ENCODE measurements around the gene ZNF396.

Gene ZNF396

DNA sequence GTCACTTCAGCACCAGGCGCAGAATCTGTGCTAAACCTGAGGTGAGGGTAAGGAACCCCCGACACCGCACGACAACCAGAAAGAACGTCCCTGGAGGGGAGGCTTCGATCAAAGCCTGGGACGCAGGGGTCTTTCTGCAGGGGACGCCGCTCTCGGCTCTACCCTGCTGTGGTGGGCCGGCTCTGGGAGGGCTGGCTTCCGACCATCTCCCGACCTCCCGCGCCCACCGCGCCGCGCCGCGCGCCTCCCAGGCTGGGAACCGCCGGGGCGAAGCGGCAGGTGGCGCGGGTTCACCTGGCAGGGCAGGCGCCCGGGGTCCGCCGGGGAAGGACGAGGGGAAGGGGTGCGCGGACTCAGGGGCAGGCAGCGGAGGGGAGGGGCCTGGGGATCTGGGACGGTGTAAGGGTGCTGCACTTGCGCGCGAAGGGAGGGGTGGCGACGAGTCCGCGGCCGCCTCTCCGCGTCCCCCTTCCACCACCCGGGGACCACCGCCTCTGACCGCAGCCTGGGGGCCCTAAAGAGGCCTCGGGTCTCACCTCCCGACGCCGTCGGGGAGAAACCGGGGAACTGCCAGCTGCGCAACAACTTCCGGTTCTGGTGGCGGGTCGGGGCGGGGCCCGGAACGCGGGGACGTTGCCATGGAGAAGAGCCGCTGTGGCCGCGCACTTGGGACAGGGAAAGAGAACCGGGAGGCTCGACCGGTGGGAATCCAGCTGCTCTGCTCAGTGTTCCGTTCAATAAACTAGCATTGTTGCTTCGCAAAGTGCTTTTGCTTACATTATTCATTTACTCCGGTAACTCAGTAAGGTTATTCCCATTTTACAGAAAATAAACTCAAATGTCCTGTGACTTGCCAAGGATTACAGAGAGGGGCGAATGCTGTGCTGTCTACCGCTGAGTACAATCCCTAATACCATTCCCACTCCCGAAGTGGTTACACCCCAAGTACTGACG, at the start of gene ZNF396:
Gene ZNF396, minus strand, starts transcription at position 596 of the 954 bp plus-strand sequence. CDS start 3,045 bp downstream, outside the sequence.
- peak; percentile 68 for DNase-seq

DNA sequence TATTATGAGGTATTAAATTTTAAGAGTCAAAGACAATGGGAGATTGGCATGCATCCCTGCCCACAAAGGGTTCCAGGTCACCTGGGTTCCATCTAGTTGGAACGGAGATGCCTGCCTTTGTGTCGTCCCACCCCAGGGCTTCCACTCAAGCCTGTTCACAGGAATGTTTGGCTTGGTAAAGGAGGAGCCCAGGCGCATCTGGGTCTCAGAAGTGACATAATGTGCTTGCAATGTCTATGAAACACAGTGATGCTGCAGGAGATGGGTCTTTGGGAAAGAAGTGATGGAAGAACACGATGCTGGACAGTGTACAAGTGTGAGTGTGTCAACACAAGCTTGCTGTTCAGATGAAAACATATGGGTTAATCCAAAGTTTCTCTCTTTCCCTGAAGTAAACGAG, 49.6 kb upstream of the ZNF396 start:
- DNase-seq = no peak

- DNase-seq = no peak
Measured at GRCh38 chr18:35424356-35424755, 47.2 kb upstream of the ZNF396 start.

DNA sequence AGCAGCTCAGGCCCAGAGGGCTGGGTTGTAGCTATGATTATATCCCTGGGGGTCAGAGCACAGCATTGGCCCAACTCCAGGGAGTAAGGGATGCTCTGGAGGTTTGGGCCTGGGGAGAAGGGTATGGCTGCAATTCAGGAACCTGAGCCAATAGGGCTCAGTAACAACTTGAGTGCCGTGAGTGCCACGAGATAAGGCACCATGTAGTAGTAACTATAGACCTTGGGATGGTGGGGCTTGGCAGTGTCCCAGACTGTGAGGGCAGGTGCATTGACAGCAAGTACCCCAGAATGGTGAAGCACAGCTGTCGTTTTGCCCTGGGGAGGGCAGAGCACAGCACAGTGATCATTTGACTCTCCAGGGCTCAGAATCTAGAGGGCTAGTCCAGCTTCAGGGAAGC, 45.1 kb upstream of the ZNF396 start:
- DNase-seq = no peak

DNA sequence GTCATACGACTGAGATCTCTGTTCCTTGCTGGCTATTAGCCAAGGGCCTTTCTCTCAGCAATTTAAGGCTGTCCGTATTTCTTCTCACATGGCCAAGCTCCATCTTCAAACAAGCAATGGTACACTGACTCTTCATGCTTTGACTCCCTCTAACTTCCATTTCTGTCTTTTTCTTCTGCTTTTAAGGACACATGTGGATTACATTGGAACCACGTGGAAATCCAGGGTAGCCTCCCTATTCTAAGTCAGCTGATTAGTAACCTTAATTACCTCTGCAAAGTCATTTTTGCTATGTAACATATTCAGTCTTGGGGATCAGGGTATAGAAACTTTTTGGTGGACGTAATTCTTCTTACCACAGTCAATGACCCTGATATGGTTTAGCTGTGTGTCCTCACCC, 41.5 kb upstream of the ZNF396 start:
- DNase-seq = no peak

DNA sequence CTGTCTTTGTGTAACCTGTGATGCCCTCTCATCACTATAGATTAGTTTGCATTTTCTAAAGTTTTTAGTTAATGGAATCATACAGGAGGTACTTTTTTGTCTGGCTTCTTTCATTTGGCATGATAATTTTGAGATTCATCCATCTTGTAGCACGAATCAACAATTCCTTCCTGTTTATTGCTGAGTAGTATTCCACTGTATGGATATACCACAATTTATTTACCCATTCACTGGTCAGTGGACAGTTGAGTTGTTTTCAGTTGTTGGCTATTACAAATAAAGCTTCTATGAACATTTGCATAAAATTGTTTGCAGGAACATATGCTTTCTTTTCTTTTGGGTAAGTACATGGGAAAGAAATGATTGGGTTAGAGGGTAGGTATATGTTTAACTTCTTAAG, 40.1 kb upstream of the ZNF396 start:
- DNase-seq = no peak

- DNase-seq = no peak
Measured at GRCh38 chr18:35415511-35416073, 38.5 kb upstream of the ZNF396 start.

- no peak for DNase-seq
Measured at GRCh38 chr18:35413163-35413511, 36.0 kb upstream of the ZNF396 start.

- no peak for DNase-seq
Measured at GRCh38 chr18:35411625-35412351, 34.7 kb upstream of the ZNF396 start.

- DNase-seq = peak; percentile 24
Measured at GRCh38 chr18:35410561-35410960, 33.4 kb upstream of the ZNF396 start.

GRCh38 chr18:35409911-35410310, 32.8 kb upstream of the ZNF396 start:
- no peak for DNase-seq

DNA sequence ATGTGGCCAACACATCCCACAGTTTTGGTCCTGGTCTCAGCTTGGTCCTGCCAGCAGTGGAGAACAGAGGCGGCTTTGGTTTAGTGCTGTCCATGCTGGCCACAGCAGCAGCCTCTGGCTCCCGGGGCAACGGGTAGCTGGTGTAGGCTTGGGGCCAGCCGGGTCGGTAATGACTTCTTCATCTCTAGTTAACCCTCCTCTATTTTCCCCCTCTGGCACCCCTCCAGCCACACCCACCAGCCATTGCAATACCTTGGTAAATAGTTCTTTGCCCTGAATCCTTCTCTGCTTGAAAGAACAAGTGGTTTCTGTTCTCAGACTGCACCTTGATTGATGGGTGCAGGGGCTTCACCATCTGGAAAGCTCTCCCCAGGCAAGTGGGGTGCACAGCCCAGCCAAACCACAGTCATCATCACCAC, 31.7 kb upstream of the ZNF396 start:
- DNase-seq = no peak

DNA sequence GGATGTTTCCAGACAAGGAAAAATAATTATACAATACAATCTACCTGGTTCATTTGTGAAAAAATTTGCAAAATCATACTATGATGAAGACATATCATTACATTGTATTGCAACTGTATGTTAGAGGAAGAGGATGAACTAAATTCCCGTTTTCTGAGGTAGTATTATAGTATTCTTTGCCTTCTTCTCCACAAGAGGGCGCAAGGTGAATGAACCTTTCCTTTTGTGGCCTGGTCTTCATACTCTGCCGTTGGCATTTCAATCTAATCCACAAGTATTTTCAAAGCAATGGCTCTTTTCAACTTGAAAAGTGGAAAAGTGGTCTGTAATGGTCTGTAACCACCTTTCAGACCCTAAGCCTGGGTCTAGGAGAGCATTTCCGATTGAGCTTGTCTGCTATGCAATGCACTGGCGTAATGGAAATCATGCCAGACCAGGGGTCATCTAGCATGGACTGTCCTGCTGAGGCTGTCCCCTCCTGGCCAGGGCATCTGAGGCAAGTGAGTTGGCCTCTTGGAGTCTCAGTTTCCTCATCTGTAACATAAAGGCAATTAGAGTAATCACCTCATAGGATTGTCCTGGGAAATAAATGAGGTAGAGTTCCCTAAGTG, 30.8 kb upstream of the ZNF396 start:
- no peak for DNase-seq

- DNase-seq = no peak
Measured at GRCh38 chr18:35406666-35407065, 29.5 kb upstream of the ZNF396 start.

- DNase-seq = no peak
Measured at GRCh38 chr18:35397976-35398375, 20.8 kb upstream of the ZNF396 start.

GRCh38 chr18:35393716-35394115, 16.6 kb upstream of the ZNF396 start:
- DNase-seq = no peak

GRCh38 chr18:35392375-35392774, 15.2 kb upstream of the ZNF396 start:
- no peak for DNase-seq

GRCh38 chr18:35390951-35391700, 14.0 kb upstream of the ZNF396 start:
- DNase-seq = no peak

DNA sequence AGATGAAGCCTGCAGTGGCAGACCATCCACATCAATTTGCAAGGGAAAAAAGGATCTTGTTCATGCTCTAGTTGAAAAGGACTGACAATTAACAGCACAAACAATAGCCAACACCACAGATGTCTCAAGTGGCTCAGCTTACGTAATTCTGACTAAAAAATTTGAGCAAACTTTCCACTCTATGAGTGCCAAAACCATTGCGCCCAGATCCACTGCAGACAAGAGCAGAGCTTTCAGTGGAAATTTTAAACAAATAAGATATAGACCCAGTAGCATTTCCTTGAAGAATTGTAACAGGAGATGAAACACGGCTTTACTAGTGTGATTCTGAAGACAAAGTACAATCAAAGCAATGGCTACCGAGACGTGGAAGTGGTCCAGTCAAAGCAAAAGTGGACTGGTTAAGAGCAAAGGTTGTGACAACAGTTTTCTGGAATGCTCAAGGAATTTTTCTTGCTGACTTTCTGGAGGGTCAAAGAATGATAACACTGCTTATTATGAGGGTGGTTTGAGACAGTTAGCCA, 12.0 kb upstream of the ZNF396 start:
- DNase-seq = no peak

GRCh38 chr18:35387152-35387571, 10.0 kb upstream of the ZNF396 start:
- no peak for DNase-seq

GRCh38 chr18:35386600-35387100, 9.5 kb upstream of the ZNF396 start:
- DNase-seq = peak; percentile 66

DNA sequence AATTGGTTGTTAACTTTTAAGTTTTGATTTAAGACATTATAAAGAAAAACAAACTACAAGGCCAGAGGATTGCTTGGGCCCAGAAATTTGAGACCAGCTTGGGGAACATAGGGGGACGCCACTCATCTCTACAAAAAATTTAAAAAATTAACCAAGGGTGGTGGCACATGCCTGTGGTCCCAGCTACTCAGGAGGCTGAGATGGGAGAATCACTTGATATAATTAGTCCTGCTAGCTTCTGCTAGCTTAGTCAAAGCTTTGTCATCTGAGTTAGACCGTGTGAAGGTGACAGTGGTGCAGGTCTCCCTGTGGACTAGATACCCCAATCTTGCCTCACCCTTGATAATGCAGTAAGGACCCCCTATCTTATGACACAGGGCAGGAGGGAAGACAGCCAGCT, 6.0 kb upstream of the ZNF396 start:
- no peak for DNase-seq
